ENCODE measurements around the gene N4BP2L1. TPM values are rescaled to one million over a fixed set of nuclear protein-coding genes. Genes with fewer than 3 reads are reported as not detected.

N4BP2L1 gene
- 1.9 and 4.1 TPM in 2 replicates for total RNA-seq

DNA sequence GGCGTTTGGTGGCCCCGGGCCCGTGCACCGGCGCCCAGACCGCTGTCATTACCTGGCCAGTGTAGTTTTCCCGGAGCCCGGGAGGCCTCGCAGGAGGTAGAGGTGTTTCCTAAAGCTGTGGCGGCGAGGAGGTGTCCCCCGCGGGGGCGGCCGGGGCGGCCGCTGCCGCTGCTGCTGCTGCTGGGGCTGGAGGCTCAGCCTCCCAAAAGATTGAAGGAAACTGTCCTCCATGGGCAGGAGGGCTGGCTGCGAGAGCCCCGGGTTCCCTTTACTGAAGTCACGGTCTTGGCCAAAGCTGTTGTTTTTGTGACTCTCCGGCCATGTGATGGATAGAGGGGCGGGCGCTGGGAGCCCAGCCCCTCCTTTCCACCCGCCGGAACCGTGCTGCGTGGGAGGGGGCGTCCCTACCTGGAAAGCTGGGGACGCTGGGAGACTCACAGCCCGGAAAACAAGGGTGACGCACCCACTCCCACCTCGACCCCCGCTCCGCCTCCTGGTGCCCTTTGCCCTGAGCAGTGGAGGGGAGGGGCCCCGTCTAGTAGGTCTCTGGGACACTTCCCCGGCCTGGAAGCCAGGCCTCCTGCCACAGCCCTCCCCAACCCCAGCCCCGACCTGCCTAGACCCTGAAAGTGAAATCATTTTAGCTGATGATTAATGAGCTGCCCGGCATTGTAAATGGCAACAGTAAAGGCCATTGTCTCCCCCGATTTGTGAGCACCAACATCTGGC is at the start of gene N4BP2L1:
Gene N4BP2L1, minus strand, starts transcription at position 279 of the 729 bp plus-strand sequence. Its CDS starts 48 bp downstream, at position 231.

Other genes starting within 250 kb of the N4BP2L1 start
- not detected in 2 replicates for gene ZAR1L, start 112.8 kb downstream of the N4BP2L1 start, total RNA-seq
- gene BRCA2, start 112.6 kb downstream of the N4BP2L1 start, total RNA-seq = 3.9 and 9.4 TPM in 2 replicates
- 58.8 and 78.9 TPM in 2 replicates for gene N4BP2L2, start 110.7 kb upstream of the N4BP2L1 start, total RNA-seq
- 25.3 and 35.4 TPM in 2 replicates for gene PDS5B, start 158.3 kb upstream of the N4BP2L1 start, total RNA-seq